GM21576 (cell line): ENCODE results near the gene SHH.

Source experiments
- ATAC-seq: cut with Tn5 transposase; IDR thresholded peaks from one replicate; pipeline ENCODE4 v1.9.1; 2021; ENCODE audit warnings: mild to moderate bottlenecking, moderate library complexity; ENCODE audit not compliant: unreplicated experiment

SHH gene

DNA sequence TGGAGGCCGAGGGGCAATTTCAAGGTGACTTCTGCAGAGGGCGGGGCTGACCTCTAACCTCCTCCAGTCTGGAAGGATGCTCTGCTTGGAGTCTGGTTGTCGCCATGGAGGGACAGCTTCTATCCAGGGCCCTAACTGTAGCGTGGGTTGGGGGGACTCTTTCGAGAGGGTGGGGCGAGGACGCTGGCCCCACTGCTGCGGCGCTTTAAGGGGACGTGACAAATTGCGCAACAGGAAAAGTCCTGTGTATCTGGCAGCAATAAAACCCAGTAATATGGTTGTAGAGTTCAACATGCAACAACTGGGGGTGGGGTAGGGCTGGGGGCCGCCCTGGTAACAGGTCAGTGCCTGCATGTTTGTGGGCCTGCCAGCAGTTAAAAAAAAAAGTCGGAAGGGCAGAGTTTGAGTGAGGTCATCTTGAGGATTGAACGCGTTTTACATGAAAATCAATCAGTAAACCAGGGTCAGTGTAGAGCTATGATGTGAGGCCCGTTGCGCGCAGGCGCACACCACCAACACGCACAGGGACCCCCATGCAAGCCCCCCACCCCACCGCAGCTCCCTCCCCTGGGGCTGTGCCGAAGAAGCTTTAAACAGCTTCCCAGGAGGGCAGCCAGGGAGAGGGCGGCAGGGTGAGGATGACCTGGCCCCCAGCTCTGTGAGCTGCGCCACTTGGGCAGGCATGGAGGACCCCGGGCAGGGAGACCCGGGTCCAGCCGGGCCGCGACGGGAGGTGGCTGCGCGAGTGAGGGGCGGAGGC is 4.3 kb downstream of the SHH start:
- no peak for ATAC-seq

GRCh38 chr7:155807065-155807671 is 5.1 kb downstream of the SHH start:
- no peak for ATAC-seq

DNA sequence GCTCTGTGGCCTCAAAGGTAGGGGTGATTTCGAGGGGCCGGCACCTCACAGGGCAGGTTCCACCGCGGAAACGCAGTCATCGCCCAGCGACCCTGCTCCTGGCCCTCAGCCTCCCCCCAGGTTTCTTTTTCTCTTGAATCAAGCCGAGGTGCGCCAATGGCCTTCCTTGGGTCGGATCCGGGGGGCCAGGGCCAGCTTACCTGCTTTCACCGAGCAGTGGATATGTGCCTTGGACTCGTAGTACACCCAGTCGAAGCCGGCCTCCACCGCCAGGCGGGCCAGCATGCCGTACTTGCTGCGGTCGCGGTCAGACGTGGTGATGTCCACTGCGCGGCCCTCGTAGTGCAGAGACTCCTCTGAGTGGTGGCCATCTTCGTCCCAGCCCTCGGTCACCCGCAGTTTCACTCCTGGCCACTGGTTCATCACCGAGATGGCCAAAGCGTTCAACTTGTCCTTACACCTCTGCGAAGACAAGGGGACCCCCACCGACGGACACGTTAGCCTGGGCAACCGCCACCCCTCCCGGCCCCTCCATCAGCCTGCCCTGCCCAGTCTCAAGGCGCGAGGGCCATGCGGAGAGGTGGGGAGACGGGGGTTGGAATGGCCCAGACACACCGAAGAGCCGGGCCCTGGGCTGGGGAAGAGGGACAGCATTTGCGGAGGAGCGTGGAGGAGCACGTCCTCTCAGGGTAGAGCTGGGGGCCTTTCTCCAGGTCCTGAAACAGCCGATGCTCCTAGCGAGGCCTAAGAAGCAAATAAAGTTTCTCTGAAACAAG is 6.0 kb downstream of the SHH start:
- ATAC-seq: no peak

DNA sequence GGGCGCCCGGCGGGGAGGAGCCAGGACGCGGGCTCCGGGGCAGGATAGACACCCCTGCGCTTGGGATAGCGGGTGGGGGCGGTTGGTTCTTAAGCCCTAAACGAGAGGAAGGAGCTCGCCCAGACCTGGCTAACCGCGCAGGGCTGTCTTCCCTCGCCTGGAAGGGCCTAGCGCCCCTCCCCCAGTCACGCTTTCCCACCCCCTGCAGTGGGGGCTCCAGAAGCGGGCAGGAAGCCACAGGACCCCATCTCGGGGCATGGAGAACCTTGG is 6.5 kb downstream of the SHH start:
- ATAC-seq: no peak

DNA sequence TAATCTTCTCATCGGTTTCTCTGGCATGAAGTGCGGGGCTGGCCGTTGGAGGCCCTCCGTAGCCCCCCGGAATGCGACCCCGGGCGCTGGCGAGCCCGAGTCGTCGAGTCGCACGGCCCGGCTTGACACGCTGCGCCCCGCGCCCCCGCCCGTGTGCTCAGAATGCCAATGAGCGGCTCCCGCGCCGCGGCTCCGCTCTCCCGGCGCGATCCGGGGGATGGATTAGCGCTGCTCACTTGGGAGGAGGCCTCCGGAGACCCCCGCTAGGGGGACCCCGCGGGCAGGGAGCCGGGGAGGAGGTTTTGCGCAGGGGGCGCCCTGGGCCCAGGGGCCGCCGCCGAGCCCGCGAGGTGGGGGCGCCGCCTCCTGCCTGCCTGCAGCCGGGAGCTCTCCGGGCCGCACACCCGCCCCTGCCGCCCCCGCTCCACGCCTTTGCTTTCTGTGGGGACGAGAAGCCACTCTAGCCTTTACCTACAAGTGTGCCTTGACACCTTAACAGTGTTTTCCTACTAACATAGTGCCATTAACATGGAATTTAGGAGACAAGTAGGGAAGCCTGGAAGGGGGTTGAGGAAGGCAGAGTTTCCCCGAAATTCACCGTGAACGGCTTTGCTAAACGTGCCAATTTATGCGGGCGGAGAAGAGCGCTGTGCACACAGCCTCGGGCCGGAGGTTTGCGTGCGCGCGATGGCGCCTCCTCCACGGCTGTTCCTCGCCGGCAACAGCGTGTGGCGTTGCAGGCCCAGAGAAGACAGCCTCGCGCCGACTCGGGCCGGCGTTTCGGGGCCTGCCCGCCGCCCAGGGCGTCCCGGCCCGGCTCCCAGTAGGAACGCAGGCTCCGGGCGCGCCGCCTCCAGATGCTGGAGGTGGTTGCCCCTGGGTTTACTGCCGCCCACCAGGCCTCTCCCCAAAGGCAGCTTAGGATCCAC is 7.1 kb downstream of the SHH start:
- peak; percentile 55 for ATAC-seq

DNA sequence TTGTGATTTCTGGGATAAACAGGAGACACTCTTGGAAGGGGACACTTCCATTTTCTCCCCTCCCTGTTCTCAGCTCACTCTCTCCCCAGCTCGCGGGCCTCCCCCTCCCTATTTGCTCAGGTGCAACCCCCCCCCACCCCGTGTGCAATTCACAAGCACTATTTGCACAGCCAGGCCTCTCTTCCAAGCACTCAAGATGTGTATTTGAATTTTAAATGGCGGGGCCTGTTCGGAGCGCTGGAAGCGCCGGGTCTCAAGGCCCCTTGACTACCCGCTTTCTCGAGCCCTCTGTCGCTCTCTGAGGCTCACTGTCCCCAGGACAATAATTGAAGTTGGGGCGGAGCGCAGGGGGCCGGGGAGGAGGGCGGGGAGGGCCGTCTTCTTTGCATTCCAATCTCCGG is 7.8 kb downstream of the SHH start:
- ATAC-seq: no peak

GRCh38 chr7:155803418-155804376 is 8.6 kb downstream of the SHH start:
- ATAC-seq: no peak

- no peak for ATAC-seq
Observed at GRCh38 chr7:155802906-155803417, 9.3 kb downstream of the SHH start.

DNA sequence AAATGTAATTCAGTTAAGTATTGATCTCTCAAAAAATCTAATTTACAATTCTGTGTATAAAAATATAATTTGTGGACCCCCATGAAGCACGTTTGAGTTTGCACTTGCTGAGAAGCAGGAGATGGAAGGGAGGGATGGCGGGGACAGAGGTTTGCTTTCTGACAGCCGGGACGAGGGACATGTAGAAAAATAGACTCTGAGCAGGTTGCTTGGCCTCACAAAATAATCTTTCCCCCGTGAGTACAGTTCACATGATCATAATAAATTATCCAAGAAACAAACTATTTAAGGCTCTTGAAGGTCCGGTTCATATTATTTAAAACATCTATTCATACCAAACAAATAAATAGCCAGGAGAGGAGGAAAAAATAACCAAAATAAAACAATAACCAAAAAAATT is 10.0 kb downstream of the SHH start:
- no peak for ATAC-seq

- no peak for ATAC-seq
Observed at GRCh38 chr7:155800741-155801267, 11.5 kb downstream of the SHH start.

- ATAC-seq: no peak
Observed at GRCh38 chr7:155800301-155800700, 12.0 kb downstream of the SHH start.

- no peak for ATAC-seq
Observed at GRCh38 chr7:155799514-155799913, 12.7 kb downstream of the SHH start.

DNA sequence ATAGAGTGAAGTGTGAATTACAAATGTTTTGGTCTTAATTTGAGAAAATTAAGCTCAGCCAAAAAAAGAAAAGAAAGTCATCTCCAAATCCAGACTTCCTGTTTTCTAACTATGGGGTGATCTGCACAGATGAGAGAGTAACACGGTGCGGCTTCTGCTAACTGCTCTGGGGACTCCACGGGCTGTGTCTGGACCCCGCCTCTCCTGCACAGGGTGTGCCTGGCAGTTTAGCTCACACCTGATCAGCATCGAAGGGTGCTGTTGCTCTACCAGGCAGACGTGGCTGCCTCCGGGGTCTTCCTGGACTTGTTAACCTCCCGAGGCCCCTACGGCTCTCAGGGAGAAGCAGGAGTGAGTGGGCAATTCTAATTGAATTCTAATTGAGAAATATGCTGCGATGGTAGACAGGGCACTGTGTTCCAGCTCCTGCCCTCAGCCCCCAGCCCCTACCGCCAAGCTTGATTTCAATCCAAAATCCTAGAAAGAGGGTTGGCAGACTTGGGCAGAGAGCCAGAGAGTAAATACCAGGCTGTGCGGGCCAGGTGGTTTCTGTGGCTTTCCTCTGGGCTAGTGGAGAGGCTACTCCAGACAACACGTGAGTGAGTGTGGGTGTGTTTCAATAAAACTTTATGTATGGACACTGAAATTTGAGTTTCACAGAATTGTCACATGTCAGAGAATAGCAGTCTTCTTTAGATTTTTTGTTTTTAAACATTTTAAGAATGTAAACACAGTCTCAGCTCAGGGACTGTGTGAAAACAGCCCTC is 13.4 kb downstream of the SHH start:
- ATAC-seq: no peak

DNA sequence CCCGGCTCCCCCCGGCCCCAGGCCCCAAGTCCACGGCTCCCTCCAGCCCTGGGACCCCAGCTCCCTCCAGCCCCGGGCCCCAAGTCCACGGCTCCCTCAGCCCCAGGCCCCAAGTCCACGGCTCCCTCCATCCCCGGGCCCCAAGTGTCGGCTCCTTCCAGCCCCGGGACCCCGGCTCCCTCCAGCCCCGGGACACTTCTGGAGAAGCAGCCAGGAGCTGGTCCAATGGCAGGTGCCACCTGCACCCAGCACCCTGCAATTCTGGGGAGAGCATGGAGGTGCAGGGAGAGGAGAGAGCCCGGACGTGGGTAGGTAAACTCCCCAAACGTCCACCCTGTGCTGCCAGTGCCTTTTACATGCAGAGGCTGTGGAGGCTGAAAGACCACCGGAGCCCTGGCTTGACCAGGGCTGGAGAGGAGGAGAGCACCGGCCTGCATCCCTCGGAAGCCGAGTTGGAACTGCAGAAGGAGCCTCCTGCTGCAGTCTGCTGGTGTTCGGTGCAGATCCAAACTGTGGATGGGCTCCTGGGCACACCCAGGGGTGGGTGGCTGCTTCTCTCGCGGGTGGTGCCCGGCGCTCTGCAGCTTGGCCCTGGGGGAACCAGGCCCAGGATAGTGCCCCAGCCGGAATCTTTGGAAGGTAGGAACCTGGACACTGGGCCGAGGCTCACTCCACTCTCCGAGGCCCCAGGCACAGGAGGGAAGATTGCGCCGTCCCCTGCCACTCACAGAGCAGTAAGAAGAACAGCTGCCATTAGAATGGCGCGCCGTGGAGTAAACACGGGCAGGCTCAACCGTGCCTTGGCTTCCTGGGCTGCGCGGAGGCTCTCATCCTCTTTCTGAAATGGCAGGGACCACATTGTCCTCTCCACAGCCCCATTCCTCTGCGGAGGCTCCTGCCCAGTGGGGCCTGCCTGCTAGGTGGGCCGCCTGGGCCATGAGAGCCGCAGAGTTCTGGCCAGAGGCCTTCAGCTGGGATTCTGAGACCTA is 14.7 kb downstream of the SHH start:
- ATAC-seq: no peak

- ATAC-seq: peak; percentile 61
Observed at GRCh38 chr7:155796381-155797261, 15.6 kb downstream of the SHH start.

- ATAC-seq: no peak
Observed at GRCh38 chr7:155795951-155796350, 16.3 kb downstream of the SHH start.

DNA sequence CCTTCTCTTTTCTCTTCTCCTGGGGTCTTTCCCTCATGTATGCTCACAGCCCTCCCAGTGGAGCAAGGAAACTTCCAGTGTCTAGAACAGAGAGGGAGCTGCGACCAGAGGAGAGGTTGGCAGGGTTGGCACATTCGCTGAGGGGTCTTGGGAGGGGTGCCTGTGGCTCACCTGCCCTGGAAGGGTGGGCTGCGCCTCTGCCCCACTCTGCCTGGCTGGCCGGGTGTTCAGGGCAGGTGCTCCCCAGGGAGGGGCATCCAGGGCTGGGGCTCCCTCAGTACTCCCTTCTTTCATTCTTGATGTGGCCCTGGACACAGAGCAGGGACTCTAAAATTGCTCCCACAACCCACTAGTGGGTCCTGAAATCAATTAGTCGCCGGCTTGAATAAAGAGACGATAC is 16.9 kb downstream of the SHH start:
- no peak for ATAC-seq
